ENCODE results near the gene RANBP3.

Gene RANBP3

GRCh38 chr19:5947435-5947834, 30.5 kb downstream of the RANBP3 start:
- no peak for DNase-seq

DNA sequence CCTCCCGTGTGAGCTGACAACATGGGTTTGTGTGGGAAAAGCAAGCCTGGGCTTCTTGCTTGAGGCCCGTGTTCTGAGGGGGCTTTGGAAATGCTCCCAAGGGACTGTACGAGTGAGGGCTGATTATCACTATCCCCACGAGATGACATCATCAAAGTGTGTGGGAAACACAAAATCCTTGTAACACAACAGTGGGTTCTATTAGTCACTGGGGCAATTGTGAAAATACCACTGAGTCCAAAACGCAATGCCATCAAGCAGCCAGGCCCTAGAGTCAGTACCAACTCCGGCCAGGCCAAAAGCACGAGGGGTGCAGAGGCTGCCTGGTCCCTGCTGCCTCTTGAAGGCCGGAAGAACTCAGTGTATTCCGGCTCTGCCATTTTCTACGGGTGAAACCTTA, 34.3 kb downstream of the RANBP3 start:
- DNase-seq = no peak

GRCh38 chr19:5943045-5943444, 34.9 kb downstream of the RANBP3 start:
- DNase-seq = no peak

DNA sequence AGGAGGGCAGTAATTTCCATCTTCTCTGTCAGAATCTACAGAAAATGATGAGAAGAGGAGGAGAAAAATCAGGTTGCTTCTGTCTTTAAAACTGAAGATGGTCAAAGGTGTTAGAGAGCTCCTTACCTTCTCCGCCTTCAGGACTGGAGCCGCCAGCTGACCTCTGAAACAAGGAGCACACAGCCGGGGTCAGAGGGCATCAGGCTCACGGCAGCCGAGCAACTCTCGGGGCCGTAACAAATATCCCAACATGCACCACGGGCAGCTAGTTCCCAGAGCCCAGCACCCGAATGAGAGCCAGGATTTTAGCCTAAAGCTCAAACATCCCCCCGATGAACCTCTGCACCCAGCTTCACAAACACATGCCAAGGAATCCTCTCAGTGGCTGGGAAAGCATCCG, 36.3 kb downstream of the RANBP3 start:
- DNase-seq = no peak

DNA sequence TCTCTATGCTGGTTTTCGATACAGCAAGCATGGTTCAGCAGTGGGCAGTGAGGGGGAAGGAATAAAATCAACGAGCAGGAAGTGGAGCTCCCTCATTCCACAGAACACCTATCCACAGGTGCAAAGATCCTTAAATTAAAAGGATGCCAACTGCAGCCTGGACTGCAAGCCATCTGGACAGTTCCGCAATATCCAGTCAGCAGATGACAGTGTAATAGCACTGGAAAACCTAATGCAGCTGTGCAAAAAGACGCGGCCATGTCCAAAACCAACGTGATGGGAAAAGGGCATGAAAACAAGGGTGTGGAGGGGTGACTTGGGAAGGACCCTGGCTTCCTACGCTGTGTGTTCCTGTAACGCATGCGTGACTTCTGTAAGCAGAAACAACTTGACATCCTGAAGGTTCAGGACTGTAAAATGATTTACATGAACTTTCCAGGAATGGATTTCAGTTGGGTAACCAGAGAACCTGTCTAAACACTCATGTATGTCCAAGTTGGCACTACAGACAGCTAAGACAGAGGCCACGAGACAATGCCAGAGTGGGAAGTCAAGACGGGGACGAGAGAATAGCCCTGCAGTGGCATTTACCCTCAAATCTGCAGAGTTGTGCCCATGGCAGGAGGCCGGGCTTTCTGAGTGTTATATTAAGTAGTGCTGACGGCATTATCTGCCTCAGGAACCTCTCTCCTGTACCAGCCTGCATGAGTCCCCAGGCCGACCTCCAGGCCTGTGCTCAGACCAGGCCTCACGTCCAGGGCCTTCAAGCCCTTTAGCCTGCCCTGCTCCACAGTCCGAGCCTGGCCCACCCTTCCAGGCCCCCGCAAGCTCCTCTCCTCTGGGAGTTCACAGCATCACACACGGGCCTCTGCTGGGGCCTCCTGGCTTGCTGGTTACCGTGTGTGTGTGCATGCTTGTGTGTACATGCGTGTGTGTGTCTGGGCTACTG, 37.4 kb downstream of the RANBP3 start:
- DNase-seq = no peak

GRCh38 chr19:5937550-5937949, 40.4 kb downstream of the RANBP3 start:
- no peak for DNase-seq

DNA sequence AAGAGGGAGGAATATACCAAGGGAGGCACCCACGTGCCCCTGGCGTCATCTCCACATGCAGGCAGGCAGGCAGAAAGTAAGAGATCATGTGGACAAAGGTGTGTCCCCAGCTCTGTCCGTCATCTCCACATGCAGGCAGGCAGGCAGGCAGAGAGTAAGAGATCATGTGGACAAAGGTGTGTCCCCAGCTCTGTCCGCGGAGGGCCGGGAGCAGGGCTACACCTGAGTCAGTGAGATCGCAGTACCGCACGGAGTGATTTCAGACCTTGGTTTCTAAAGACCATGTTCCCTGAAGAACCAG, 41.7 kb downstream of the RANBP3 start:
- no peak for DNase-seq

- DNase-seq = no peak
These were observed 42.3 kb downstream of the RANBP3 start for GRCh38 chr19:5935473-5936291.

GRCh38 chr19:5934774-5935472, 43.0 kb downstream of the RANBP3 start:
- DNase-seq = no peak

GRCh38 chr19:5934069-5934401, 43.9 kb downstream of the RANBP3 start:
- no peak for DNase-seq

GRCh38 chr19:5933391-5934068, 44.4 kb downstream of the RANBP3 start:
- DNase-seq = no peak

GRCh38 chr19:5932609-5933262, 45.2 kb downstream of the RANBP3 start:
- no peak for DNase-seq

DNA sequence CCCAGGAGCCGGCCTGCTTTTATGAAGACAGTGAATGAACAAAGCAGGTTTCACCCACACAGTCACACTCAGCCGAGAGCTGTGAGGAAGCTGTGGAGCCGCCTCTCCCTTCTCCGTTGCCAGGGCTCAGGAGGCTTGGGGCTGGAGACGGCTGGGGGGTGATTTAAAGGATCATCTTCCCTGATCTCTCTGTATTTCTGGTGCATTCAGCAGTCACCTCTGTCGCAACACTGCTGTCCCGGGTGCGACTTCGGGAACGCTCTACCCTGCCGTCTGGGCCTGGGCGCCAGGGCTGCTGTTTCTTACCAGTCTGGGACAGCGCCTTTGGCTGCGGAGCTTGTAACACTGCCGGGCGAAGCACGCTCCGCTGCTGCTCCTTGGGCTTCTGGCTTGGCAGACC, 45.8 kb downstream of the RANBP3 start:
- no peak for DNase-seq

- no peak for DNase-seq
These were observed 46.7 kb downstream of the RANBP3 start for GRCh38 chr19:5931251-5931650.

DNA sequence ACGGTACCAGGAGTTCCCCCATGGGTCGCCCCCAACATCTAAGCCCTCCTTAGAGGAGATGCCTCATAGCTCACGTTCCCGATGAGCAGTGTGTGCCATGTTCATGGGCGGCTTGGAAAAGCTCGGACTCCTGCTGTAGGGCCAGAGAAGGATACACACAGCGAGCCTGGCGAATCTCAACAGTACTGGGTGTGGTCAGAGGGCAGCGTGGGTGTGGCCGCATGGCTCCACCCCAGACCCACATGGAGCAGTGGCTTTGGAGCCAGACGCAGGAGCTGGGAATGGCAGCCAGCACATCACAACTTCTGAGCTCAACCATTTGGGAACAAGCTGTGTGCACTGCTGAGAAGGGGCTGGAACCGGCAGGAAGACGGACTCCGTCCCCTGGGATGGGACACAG, 48.3 kb downstream of the RANBP3 start:
- no peak for DNase-seq

- DNase-seq = no peak
These were observed 48.8 kb downstream of the RANBP3 start for GRCh38 chr19:5929179-5929578.

GRCh38 chr19:5927441-5927821, 50.5 kb downstream of the RANBP3 start:
- DNase-seq = no peak

GRCh38 chr19:5926641-5927440, 51.1 kb downstream of the RANBP3 start:
- DNase-seq = no peak

- no peak for DNase-seq
These were observed 52.0 kb downstream of the RANBP3 start for GRCh38 chr19:5925830-5926427.

DNA sequence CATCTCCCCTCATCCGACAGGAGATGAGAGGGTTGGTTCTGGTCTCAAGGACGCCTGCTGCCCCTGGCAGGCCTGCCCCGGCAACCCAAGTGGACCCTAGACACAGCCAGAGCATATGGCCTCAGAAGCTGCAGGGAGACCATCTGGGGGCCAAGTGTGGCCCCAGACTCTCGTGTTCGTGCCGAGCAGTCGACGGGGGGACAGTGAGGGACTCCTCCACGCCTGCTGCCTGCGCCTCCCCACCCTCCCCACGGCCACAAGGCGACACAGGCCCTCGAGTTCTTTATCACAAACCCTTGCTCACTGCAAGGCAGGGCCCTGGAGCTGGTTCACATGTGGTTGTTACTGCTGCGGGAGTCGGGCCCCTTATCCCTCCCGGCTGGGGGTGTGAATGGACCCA, 54.6 kb downstream of the RANBP3 start:
- no peak for DNase-seq

DNA sequence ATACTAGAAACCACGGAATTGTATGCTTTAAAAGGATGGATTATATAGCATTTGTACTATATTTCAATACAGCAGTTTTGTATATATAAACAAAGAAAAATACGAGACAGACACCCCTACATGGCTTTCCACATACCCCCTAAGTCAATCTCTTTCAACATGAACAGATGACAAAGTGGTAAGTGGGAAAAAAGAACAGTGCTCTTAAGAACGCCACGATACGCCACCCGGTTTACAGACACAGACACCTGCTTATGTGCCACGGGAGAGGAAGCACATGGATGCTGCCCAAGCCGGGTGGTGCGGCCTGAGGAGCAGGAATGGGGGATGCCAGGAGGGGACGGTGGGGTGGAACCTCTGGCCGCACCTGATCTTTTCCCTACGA, 55.8 kb downstream of the RANBP3 start:
- DNase-seq = no peak

Measured in SHP77 (cell line).